Midbrain (tissue), 1 donor: ENCODE measurements around the gene DUS1L.
A peak's percentile ranks its signal among the peaks of the same experiment; 100 is the strongest.
"Not testable (repeated sequence)": the region's sequence is repeated elsewhere in the genome, so short reads cannot be mapped to it uniquely, and the experiment has no call there.

Source experiments
- DNase-seq: peaks from one replicate; lab custom pipeline; 2025; lab: John Stamatoyannopoulos, UW

Gene DUS1L

DNA sequence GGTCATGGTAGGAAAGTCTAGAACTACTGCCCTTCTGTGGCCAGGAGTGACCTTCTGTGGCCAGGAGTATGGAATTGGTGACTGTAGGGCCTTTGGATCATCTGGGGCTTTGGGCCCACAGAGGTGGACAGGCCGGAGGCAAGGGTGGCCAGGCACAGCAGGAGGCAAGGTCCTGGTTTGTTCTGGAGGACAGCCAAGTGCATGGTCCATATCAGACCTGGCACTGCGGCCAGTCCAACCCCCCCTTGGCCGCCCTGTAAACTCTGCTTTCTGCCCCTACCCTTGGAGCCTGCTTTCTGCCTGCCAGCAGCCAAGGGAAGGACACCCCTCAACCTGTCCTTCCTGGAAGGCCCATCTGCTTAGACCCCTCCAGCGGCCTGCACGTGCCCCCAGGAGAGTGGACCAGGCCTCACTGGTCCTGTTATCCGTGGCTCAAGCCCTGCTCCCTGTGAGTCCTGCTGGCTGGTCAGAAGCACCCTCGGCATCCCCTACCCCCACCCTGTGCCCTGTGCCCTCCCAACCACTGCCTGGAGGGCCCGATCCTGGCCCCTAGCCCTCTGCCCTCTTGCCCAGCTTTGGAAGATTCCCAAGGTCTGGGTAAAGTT lies 25.8 kb downstream of the DUS1L start:
- no peak for DNase-seq

DNA sequence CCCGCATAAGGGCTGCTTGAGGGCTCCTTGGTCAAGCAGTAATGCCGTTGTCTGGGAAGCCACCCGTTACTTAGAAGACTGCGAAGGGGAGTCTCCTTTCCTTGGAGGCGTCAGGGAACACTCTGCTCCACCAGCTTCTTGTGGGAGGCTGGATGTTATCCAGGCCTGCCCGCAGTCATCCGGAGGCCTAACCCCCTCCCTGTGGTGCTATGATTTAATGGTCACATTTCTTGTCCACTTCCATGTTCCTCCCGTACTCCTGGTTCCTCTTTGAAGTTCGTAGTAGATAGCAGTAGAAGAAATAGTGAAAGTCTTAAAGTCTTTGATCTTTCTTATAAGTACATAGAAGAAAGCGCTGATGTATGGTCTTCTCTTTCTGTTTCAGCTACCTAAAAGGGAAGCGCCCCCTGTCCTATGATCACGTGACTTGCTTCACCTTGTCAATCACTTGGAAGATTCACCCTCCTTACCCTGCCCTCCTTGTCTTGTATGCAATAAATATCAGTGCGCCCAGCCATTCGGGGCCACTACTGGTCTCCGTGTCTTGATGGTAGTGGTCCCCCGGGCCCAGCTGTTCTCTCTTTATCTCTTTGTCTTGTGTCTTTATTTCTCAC lies 26.7 kb downstream of the DUS1L start:
- not testable (repeated sequence) for DNase-seq

DNA sequence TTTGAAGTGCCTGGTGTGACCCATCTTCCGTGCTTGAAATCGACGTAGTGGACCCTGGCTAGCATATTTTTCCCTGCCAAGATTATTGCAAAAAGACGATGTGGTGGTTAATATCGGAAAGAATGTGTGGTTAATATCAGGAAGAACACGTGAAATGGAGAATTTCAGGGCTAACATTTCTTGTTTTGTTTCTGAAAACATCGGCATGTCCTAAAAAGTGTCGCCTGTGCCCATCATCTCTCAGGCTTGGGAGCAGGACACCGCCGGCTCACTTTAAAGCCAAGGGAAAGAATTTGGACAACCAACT lies 27.8 kb downstream of the DUS1L start:
- DNase-seq: no peak

DNA sequence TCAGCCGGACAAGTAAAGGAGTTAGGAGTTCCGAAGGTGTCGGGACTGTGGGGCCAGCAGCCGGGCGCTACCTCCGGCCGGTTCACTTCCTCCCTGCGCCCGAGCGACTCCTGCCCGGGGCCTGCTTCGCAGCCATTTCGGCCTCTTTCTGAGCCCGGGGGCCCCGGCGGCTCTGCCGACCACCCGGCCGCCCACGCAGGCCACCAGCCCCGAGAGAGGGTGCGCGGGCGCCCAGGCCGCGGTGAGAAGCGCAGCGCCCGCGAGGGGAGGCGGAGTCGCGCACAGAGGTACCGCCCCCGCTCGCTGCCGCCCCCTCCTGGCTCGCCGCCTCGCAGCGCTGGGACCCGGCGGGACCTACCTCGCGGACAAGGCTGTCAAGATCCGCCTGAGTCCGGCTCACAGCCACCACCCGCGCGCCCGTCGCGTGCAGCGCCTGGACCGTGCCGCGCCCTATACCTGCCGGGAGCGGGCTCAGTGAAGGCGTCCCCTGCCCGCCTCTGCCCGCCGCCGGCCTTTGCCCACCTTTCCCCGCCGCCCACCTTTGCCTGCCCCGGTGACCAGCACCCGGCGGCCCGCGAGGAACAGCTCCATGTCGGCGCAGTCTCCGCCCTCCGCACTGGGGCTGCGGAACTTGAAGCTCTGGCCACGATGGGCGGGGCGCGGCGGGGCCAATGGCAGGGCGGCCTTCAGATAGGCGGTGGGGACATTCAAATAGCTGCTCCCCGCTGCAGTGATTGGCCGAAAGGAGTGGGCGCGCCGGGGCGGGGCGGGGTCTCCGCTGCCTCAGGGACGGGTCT lies 28.3 kb downstream of the DUS1L start, which contains the start of gene DCXR:
DCXR (minus strand) TSS at position 606 of the 797 bp plus-strand sequence; CDS start at position 591, 15 bp downstream.
- peak; percentile 96 for DNase-seq

DNA sequence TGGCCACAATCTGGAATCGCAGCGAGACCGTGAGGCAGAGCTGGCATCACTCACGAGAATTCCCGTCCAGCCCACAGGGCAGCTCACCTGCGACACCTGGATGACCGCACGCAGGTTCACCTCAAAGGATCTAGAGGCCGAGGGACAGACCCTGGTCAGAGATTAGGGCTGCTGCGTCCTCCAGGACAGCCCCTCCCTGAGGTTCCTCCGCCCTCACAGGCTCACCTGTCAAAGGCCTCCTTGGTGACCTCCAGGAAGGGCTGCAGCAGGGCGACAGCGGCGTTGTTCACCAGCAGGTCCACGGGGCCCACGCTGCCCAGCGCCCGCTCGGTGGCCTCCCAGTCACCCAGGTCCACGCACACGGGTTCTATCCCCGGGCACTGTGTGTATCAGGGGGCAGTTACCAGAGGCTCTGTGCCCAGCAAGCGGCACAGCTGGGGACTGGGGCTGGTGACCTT lies 28.9 kb downstream of the DUS1L start:
- no peak for DNase-seq

DNA sequence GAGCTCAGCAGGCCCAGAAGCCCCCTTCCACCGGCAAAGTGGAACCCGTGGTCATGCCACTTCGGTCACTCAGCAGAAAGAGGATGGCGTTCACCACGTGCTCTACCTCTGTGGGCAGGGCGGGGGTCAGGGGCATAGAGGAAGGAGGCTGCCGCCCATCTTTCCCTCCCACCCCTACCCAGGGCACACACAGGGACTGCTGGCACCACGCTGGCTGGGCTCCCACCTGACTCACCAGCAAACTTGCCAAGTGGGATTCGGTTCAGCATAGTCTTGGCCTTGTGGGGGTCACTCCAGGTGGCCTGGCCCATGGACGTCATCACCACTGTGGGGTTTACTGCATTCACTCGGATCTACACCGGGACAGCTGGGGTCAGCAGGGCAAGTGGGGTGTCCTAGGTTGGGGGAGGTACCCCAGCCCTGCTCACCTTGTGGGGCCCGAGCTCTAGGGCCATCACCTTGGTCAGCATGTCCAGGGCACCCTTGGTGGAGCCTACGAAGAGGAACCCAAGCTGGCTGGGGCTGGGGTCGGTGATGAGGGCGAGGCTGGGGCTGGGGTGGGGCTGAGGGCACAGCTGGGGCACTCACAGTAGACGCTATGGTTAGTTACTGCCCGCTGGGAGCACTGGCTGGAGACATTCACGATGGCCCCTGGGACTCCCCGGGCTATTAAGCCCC lies 29.5 kb downstream of the DUS1L start:
- DNase-seq: no peak

DNA sequence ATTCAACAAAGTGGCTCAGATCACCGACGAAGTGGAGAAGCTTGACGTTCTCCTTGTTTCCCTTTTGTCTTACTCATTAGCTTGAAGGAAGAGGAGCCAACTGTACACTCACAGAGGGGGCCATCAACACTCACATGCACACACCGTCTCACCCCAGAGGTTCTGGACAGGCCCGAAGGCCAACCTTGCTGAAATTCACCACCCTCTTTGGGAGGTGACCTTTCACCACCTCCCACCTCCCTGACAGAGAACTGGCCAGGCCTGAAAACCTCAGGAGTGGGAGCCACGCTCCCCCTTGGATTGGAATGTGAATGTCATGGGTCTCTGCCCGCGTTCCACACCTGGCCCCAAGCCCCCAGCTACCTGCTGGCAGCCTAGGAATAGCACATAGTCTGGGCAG lies 30.1 kb downstream of the DUS1L start:
- DNase-seq: no peak

DNA sequence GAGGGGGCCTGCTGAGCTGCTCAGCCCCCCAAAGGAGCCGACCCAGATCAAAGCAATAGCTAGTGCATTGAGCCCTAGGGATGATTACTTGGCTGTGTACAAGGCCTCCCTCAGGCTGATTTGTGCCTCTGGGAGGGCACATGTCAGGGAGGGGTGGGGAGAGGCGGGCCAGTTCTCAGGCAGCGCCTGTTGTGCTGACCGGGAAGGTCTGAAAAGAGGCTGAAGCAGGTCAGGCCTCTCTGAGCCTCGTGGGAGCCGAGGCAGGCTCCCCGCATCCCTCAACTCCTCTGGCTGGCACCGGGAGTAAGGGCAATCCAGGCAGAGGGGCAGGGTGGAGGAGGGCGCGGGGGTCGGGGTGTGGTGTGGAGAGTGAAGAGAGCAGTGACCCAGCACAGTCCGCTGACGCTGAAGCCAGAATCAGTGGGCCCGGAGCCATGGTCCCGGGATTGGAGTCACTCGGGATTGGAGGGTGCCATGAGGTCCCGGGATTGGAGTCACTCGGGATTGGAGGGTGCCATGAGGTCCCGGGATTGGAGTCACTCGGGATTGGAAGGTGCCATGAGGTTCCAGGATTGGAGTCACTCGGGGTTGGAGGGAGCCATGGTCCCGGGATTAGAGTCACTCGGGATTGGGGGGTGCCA lies 31.1 kb downstream of the DUS1L start:
- DNase-seq: no peak

DNA sequence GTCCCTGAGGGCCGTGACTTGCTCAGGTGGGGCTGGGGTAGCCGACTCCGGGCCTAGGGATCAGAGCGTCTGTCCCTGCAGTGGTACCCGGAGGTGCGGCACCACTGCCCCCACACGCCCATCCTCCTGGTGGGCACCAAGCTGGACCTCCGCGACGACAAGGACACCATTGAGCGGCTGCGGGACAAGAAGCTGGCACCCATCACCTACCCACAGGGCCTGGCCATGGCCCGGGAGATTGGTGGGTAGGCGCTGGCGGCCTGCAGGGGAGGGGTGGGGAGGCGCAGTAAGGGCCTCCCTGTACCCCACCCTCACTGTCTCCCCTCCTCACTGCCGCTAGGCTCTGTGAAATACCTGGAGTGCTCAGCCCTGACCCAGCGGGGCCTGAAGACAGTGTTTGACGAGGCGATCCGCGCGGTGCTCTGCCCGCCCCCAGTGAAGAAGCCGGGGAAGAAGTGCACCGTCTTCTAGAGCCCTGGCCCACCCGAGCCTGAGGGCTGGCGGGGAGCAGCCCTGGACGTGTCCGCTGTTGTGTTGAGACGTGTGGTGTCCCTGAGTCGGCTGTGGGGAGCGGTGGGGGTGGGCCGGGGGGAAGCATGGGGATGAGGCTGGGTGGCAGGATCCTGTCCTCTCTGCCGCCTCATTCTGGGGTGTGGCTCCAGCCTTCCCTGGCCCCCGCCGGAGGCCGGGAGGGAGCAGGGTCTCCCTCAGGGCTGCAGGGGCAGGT lies 32.1 kb downstream of the DUS1L start:
- DNase-seq: no peak

DNA sequence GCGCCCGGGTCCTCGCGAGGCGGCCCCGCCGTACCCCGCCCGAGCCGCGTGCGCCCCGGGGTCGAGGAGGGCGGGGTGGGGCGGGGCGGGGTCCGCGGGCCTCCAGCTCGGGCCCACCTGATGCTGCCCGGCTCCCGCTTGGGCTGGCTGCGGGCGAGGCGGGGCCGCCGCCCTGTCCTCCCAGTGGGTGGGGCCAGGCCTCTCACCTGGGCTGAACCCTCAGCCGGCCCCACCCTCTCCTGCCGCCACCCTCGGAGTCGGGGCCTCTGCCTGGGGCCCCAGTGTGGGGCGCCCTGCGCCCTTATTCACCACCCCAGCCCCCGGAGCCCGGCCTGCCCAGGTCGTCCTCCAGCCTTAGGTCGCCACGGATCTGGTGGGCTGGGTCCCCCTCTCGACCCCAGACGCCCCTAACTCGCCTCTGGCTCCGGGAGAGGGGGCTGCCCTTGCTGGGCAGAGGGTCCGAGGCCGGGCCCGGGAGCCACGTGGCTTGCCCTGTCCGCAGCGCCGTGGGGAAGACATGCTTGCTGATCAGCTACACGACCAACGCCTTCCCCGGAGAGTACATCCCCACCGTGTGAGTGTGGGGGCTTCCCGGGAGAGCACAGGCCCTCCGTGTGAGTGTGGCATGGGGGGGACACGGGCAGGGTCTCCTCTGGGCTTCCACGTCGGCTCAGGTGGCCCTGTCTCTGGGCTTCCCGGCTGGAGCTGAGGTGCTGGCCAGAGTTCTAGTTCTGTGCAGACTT lies 33.5 kb downstream of the DUS1L start:
- no peak for DNase-seq

DNA sequence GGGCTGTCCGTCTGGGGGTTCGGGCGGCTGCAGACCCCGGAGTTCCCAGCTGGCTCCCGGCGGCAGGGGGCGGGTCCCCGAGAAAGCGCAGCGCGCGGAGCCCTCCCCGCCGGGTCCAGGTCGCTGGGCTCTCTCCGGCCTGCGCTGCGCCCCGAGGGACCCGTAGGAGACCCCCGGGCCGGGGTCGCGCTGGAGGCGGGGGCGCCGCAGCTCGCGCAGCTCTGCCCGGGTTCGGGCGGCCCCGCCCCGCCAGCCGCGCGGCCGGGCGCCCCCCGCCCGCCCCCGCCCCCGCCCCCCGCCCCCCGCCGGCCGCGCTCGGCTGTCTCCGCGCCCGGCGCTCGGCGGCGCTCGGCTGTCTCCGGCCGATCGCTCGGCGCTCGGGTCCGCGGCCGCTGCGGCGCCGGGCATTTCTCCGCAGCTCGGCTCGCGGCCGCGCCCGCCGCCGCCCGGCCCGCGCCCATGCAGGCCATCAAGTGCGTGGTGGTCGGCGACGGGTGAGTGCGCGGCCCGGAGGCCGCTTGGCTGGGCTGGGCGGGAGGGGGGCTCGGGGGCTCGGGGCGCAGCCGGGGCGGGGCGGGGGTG lies 34.2 kb downstream of the DUS1L start, which contains the start of gene RAC3:
RAC3 (plus strand) TSS at position 376 of the 582 bp plus-strand sequence; CDS start at position 460, 84 bp downstream.
- no peak for DNase-seq

DNA sequence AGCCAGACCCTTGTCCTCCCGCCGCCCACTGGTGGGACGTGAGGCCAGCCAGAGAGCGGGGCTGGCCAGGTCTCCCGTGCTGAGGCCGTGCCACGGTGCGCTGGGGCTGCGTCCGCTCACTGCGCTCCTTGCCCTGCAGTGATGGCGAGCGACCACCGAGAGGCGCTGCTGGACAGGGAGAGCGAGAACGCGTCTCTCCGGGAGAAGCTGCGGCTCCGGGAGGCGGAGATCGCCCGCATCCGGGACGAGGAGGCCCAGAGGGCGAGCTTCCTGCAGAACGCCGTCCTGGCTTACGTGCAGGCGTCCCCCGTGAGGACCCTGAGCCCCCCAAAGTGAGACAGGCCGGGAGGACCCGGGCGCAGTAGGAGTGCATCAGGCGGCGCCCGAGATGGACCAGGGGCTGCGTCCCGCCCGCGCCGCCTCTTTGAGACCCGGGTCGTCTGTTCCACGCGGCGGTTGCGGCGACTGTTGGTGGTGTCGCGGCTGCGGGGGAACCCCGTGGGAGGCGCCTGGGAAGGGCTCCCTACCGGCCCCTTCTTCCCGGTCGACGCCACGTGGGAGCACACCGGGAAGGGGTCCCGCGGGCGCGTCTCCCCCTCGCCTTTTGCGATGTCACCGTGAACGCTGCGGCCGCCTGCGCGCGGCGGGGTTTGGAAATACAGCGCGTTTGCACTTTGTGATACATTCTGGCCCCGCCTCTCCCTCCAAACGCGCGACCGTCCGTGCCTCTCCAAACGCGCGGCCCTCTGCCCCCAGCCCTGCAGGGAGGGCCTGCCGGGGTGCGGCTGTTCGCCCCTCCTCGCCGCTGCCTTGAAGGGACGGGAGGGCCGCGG lies 34.9 kb downstream of the DUS1L start:
- DNase-seq: peak; percentile 72

DNA sequence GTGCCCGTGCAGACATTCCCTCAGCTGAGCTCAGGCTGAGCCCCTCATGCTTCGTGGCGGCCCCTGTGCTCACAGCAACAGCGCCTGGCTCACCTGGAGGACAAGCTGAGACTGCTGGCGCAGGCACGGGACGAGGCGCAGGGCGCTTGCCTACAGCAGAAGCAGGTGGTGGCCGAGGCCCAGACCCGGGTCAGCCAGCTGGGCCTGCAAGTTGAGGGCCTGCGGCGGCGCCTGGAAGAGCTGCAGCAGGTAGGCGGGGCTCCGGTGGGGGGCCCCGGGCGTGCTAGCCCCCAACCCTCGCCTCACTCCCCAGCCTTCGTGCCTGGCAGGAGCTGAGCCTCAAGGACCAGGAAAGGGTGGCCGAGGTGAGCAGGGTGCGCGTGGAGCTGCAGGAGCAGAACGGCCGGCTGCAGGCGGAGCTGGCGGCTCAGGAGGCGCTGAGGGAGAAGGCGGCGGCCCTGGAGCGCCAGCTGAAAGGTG lies 35.6 kb downstream of the DUS1L start:
- DNase-seq: no peak

DNA sequence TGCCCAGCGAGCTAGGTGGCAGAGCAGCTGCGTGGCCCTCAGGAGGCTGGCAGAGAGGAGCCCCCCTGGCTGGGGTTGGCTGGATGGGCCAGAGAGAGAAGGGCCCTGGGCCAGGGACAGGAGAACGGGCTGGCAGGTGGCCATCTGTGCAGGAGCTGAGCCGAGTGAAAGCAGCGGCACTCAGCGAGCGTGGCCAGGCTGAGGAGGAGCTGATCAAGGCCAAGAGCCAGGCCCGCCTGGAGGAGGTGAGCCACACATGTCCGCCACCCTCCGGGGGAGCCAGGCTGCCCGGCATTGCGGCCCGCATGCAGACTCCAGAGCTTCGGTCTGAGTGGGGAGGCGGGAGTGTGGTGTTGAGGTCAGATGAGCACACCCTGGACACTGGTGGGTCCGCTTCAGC lies 36.2 kb downstream of the DUS1L start:
- no peak for DNase-seq

DNA sequence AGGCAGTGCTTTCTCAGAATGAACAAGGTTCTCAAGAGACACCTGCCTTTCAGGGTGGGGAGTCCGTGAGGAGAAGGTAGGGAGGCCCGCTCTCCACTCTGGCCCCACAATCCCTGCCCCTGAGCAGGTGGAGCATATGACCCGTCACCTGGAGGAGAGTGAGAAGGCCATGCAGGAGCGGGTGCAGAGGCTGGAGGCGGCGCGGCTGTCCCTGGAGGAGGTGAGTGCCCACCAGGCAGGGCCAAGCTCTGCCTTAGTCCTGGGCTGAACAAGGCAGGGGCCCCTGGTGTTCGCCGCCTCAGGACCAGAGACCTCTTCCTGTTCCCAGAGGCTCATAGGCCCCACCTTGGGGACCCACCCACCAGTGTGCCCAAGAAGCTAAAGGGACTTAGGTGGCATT lies 36.6 kb downstream of the DUS1L start:
- DNase-seq: no peak

DNA sequence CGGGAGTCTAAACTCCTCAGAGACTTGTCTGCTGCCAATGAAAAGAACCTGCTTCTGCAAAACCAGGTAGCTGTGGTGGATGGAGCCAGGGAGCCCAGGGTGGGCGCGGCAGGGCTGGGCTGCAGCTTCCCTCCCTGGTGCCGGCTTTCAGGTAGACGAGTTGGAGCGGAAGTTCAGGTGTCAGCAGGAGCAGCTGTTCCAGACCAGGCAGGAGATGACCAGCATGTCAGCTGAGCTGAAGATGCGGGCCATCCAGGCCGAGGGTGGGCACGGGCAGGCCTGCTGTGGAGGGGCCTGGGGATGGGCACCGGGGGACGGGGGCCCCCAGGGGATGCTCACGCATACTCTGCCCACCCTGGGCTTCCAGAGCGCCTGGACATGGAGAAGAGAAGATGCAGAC lies 37.4 kb downstream of the DUS1L start:
- no peak for DNase-seq

DNA sequence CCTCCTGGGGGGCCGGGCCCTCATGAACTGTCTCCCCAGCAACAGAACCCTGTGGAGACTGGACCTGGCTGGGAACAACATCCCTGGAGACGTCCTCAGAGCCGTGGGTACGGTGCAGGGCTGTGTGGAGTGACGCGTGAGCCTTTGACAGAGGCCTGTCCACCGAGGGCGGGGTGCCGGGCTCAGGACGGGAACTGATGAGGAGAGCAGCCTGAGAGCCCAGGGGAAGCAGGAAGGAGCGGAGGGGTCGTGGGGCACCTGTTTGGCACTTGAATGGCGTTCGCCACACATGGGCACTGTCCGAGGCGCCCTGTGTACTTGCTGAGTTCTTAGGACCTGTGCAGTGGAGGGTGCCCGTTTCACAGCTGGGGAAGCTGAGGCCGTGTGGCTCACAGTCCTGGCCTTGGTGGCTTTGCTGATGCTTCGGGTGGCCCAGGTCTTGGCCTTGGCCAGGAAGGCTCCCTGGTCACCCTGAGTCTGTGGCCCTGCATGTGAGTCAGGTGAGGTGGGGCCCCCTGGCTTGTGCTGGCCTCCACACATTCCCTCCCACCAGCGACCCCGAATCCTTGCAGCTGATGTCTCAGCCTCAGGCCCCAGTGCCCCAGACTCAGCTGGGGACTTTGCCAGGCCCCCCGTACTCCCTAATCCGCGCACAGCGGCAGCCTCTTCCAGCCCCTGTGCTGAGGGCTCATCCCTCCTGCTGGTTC lies 40.0 kb downstream of the DUS1L start:
- DNase-seq: no peak

DNA sequence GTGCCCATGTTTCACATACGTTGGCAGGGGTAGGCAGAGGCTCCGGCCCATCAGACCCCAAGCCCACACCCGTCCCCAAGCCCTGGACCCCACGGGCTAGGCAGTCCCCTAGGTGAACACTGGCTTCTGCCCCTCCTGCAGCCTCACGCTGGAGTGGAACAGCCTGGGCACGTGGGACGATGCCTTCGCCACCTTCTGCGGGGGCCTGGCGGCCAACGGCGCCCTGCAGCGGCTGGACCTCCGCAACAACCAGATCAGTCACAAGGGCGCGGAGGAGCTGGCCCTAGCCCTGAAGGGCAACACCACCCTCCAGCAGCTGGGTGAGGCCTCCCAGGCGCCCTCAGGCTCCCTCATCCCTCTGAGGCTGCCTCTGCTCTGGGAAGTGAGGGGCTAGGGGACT lies 40.7 kb downstream of the DUS1L start:
- no peak for DNase-seq
